ENCODE measurements around the gene TMEM41A. TPM values are rescaled to one million over a fixed set of nuclear protein-coding genes. Genes with fewer than 3 reads are reported as not detected.

Gene TMEM41A
- total RNA-seq: 5.4 and 6.9 TPM in 2 replicates

GRCh38 chr3:185498503-185499396 lies at the start of gene TMEM41A:
Gene TMEM41A, minus strand, starts transcription at chr3:185499035. Its CDS starts 74 bp downstream, at chr3:185498961.
- peak; percentile 92 to 94 for DNase-seq (ENCODE audit: low read depth in 2 of 2)

GRCh38 chr3:185540695-185541094 lies 41.9 kb upstream of the TMEM41A start:
- DNase-seq (ENCODE audit: low read depth in 2 of 2): no peak

GRCh38 chr3:185539934-185540333 lies 41.1 kb upstream of the TMEM41A start:
- no peak for DNase-seq (ENCODE audit: low read depth in 2 of 2)

GRCh38 chr3:185537369-185537970 lies 38.6 kb upstream of the TMEM41A start:
- peak in 1 of 2 donors; percentile 94 for DNase-seq (ENCODE audit: low read depth in 2 of 2)

- DNase-seq (ENCODE audit: low read depth in 2 of 2): no peak
Observed at GRCh38 chr3:185534511-185534910, 35.7 kb upstream of the TMEM41A start.

GRCh38 chr3:185532901-185533300 lies 34.1 kb upstream of the TMEM41A start:
- DNase-seq (ENCODE audit: low read depth in 2 of 2): no peak

- no peak for DNase-seq (ENCODE audit: low read depth in 2 of 2)
Observed at GRCh38 chr3:185530856-185531255, 32.0 kb upstream of the TMEM41A start.

- no peak for DNase-seq (ENCODE audit: low read depth in 2 of 2)
Observed at GRCh38 chr3:185528532-185528931, 29.7 kb upstream of the TMEM41A start.

GRCh38 chr3:185527364-185527763 lies 28.5 kb upstream of the TMEM41A start:
- no peak for DNase-seq (ENCODE audit: low read depth in 2 of 2)

- DNase-seq (ENCODE audit: low read depth in 2 of 2): no peak
Observed at GRCh38 chr3:185526349-185526951, 27.6 kb upstream of the TMEM41A start.

- no peak for DNase-seq (ENCODE audit: low read depth in 2 of 2)
Observed at GRCh38 chr3:185521349-185522138, 22.7 kb upstream of the TMEM41A start.

- DNase-seq (ENCODE audit: low read depth in 2 of 2): no peak
Observed at GRCh38 chr3:185519021-185519420, 20.2 kb upstream of the TMEM41A start.

GRCh38 chr3:185517387-185518130 lies 18.7 kb upstream of the TMEM41A start:
- no peak for DNase-seq (ENCODE audit: low read depth in 2 of 2)

- no peak for DNase-seq (ENCODE audit: low read depth in 2 of 2)
Observed at GRCh38 chr3:185511711-185512110, 12.9 kb upstream of the TMEM41A start.

- no peak for DNase-seq (ENCODE audit: low read depth in 2 of 2)
Observed at GRCh38 chr3:185508335-185508991, 9.6 kb upstream of the TMEM41A start.

- DNase-seq (ENCODE audit: low read depth in 2 of 2): no peak
Observed at GRCh38 chr3:185507883-185508282, 9.0 kb upstream of the TMEM41A start.

GRCh38 chr3:185504636-185505035 lies 5.8 kb upstream of the TMEM41A start:
- DNase-seq (ENCODE audit: low read depth in 2 of 2): no peak

GRCh38 chr3:185503521-185503920 lies 4.7 kb upstream of the TMEM41A start:
- no peak for DNase-seq (ENCODE audit: low read depth in 2 of 2)

GRCh38 chr3:185502987-185503386 lies 4.2 kb upstream of the TMEM41A start:
- no peak for DNase-seq (ENCODE audit: low read depth in 2 of 2)

- DNase-seq (ENCODE audit: low read depth in 2 of 2): no peak
Observed at GRCh38 chr3:185490241-185490640, 8.6 kb downstream of the TMEM41A start.

All from lung microvascular endothelial cell (primary cell).